GM21737 (cell line): ENCODE measurements around the gene RAP1B.
"Not testable (repeated sequence)": the region's sequence is repeated elsewhere in the genome, so short reads cannot be mapped to it uniquely, and the experiment has no call there.

Experiments
- ATAC-seq: cut with Tn5 transposase; IDR thresholded peaks from one replicate; pipeline ENCODE4 v1.9.1; 2021; ENCODE audit warnings: mild to moderate bottlenecking, moderate library complexity; ENCODE audit not compliant: unreplicated experiment

The RAP1B gene

DNA sequence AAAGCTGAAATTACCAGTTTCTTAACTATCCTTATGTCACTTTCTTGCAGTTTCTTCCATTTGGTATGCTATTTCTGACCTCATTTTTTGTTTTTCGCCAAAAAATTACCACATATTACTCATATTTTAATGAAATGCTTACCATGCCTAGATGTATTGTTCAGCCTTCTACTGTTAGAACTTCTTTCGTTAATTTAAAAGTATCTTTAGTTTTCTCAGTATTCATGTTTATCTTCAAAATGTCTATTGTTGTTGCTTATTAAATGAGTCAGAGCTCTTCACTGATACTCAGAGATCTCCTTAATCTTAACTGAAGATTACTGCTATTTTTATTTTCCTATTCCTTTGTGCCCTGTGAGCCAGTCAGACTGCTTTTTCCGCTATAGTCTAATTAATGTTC, 20.5 kb downstream of the RAP1B start:
- no peak for ATAC-seq

GRCh38 chr12:68632486-68632885, 21.8 kb downstream of the RAP1B start:
- no peak for ATAC-seq

- ATAC-seq: no peak
Measured at GRCh38 chr12:68633614-68634558, 23.2 kb downstream of the RAP1B start.

- no peak for ATAC-seq
Measured at GRCh38 chr12:68636268-68636667, 25.6 kb downstream of the RAP1B start.

GRCh38 chr12:68637439-68637838, 26.7 kb downstream of the RAP1B start:
- ATAC-seq: not testable (repeated sequence)

GRCh38 chr12:68638171-68638570, 27.5 kb downstream of the RAP1B start:
- ATAC-seq: no peak

- no peak for ATAC-seq
Measured at GRCh38 chr12:68638721-68639395, 28.2 kb downstream of the RAP1B start.

DNA sequence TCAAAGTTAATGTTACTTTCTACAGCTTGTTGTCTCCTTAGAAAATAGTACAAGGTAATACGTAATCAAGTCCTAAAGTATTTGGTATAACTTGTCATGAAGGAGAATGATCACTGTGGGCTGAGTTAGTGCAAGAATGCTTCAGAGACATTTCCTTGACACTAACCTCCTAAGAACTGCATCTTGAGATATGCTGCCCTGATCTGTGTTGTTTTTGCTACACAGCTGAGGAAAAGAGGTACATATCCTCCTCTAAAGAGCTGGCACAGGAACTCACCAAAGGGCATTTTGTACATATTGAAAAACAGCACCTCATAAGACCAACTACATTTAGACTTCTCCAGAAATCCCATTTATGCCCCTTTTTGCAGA, 28.7 kb downstream of the RAP1B start:
- no peak for ATAC-seq

GRCh38 chr12:68641138-68641537, 30.4 kb downstream of the RAP1B start:
- peak; percentile 88 for ATAC-seq

GRCh38 chr12:68646484-68646883, 35.8 kb downstream of the RAP1B start:
- ATAC-seq: no peak

DNA sequence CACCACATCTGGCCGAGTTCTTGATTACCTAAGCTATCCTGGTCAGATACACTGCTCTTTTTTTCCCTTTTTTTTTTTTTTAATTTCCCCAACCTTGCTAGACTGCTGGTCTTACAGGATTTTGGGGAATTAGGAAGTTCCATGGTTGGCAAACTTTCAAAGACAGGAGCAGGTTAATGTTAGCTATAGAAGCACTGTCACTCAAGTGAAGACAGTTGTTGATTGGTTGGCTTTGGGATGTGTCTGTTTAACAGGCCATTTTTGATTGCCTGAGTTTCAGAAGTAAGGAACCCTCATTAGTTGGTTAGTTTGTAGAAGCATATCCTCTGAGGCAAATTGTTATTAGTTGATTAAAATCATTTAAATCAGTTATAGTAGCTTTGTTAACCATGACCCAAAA, 36.8 kb downstream of the RAP1B start:
- ATAC-seq: no peak

- ATAC-seq: no peak
Measured at GRCh38 chr12:68648179-68648578, 37.5 kb downstream of the RAP1B start.

DNA sequence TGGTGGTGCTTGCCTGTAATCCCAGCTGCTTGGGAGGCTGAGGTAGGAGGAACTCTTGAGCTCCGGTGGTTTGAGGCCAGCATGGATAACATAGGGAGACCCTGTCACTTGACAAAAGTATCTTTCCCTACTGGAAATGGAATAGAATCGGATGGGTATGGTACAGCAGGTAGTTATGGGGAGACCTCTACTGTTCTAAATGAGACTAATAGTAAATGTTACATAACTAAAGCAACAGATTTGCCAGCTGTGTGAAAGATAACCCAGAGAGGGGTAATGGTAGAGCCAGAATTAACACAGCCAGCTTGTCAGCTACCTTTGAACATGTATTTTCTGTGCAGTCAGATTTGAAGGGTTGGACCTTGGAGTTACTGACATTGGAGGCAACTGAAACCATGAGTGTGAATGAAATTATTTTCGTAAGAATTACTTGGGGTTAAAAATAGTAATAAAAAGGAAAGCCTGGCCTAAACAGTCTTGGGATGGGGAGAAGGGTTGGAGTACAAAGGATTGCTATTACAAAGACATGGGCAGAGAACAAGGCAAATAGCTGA, 54.4 kb downstream of the RAP1B start:
- ATAC-seq: no peak

DNA sequence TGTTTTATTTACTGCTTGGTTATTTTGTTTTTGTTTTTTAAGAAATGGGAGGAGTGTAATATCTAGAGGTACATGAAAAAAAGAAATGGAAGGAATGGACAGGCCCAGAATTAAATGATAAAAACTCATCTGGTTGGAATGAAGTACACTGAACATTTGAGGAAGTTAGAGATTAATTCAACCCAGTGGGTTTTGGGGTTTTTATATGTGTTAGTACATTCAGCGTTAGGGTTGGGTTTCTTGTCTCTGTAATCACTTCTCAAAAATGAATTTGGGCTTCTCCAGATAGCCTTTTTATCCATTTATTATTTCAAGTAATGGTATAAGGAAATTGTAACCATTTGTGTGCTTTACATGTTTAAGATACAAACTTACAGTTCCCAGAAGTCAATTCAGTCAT, 56.6 kb downstream of the RAP1B start:
- ATAC-seq: no peak

DNA sequence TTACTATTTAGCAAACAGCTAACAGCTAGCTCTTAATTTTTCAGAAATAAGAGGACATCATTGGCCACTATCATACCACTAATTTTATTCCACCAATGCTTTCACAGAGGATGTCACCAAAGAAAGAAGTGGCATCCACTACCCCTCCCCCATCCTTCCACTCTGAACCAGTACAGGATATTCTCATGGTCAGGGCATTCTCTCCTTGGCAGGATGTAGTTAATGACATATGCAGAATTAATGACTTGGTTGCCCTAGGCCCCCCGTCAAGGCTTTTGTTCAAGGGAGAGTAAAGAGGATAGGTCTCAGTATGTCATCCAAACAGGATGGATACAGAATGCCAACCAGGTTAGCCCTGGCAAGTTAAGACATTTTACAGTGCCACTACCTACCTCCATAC, 57.2 kb downstream of the RAP1B start:
- no peak for ATAC-seq

DNA sequence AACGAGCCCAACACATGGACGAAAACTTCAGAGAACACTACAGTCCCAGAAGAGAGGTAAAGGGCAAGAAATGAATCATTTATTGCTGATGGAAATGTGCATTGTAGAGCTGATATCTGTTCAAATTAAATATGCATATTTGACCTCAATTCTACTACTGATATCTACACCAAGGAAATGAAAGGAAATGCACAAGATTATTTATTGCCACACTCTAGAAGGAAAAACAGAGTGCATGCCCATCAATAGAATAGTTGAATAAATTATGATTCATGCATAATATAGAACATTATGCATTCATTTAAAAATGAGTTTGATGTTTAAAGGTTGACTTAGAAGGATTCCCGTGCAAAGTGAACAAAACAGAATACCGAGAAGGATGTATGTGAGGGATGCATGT, 60.5 kb downstream of the RAP1B start:
- ATAC-seq: no peak

DNA sequence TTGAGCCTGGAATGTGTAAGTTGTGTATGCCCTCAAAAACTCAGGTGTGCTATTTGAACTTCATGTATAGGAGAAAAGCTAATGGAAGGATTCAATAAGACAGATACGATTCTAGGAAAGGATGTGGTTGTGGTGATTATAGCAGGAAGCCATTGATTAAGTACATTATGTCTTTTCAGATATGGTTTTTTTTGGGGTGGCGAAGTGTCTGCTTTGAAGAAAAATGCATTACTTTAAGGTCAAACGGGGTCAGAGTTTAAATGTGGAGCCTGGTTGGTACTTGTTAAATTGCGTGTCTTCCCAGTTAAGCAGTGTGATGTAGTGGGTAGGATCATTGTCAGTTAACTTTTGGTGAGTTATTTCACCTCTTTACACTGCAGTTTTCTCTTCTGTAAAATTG, 63.1 kb downstream of the RAP1B start:
- no peak for ATAC-seq

DNA sequence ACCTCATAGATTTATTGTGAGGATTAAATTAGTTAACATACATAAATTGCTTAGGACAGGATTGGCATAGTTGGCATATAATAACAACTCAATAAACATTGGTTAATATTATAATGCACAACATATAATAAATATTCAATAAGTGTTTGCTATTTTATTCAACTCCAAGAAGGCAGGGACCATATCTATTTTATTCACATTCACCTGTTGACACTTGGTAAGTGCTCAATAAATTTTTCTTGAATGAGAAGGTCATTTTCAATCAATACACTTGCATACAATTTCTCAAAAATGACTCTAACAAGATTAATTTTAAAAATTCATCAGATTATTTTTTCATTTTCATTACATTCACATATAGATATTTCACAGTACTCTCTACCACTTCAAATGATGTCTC, 63.7 kb downstream of the RAP1B start:
- ATAC-seq: no peak

- no peak for ATAC-seq
Measured at GRCh38 chr12:68675101-68675842, 64.6 kb downstream of the RAP1B start.

DNA sequence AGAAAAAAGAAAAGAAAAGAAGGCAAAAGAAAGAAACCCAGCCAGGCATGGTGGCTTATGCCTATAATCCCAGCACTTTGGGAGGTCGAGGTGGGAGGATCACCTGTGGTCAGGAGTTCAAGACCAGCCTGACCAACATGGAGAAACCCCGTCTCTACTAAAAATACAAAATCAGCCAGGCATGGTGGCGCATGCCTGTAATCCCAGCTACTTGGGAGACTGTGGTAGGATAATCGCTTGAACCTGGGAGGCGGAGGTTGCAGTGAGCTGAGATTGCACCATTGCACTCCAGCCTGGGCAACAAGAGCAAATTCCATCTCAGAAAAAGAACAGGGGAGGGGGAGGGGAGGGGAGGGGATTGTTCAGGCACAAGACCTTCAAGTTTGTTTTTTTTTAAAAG, 66.2 kb downstream of the RAP1B start:
- ATAC-seq: not testable (repeated sequence)

DNA sequence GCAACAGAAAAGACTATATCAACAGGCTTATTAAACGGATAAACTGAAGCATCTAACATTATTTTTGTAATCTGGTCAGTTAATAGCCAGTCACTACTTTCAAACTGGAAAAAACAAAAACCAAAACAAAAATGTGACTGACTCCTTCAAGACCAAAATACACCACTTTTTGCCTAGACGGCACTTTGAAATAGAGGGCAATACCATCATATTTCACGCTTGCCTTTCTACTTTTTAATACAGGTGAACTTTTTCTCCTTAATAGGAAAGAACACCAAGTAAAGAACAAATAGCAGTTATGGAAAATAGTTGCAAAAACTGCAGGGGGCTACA, 75.5 kb downstream of the RAP1B start:
- ATAC-seq: no peak
